Measurements from ENCODE around the gene HSPG2.
A peak's percentile ranks its signal among the peaks of the same experiment; 100 is the strongest.

GRCh38 chr1:21931171-21932093 lies 5.7 kb downstream of the HSPG2 start:
- peak; percentile 66 to 87 (median 74) for TF ChIP-seq POLR2AphosphoS5 (IDR thresholded peaks at IDR 0.05)
- TF ChIP-seq CTCF (IDR thresholded peaks at IDR 0.05 in 8 of 11, conservative IDR thresholded peaks at IDR 0.05 in 3 of 11): no peak

Data from spleen (tissue), 7 donors.